M059J (cell line): Measurements from ENCODE around the gene FABP6. TPM values are rescaled to one million over a fixed set of nuclear protein-coding genes. Genes with fewer than 3 reads are reported as not detected.
"Not testable (repeated sequence)": the region's sequence is repeated elsewhere in the genome, so short reads cannot be mapped to it uniquely, and the experiment has no call there.

Experiments used
- DNase-seq: peaks from one replicate; pipeline ENCODE4 v3.0.0-alpha.2; 2012; ENCODE audit warnings: low read depth
- total RNA-seq: library from RNA; depleted of rRNA; stranded (reverse); fragments of >200 nt; shearing (Covaris generic); gene quantifications from 2 replicates; pipeline ENCODE4 v1.2.3, GENCODE V29; 2014

Gene FABP6
- total RNA-seq, 1 experiment from 2014 or later, result 3.0 TPM

DNA sequence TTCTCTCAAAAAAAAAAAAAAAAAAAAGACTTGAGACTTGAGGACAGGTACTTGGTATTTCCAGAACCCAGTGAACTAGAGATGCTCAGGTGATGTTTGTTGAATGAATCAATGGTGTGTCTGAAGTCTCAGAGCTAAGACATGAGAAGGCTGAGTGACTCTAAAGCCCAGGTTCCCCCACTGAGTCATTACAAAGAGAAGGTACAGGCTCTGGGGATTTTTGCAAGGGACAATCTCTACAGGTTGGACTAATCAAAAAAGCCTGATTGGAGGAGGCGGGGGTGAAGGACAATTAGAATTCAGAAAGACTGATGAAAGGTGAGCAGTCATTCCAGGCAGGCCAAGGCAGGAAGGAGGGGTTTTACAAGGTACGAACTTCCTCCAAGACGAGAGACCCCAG, 8.2 kb upstream of the FABP6 start:
- DNase-seq, result no peak

DNA sequence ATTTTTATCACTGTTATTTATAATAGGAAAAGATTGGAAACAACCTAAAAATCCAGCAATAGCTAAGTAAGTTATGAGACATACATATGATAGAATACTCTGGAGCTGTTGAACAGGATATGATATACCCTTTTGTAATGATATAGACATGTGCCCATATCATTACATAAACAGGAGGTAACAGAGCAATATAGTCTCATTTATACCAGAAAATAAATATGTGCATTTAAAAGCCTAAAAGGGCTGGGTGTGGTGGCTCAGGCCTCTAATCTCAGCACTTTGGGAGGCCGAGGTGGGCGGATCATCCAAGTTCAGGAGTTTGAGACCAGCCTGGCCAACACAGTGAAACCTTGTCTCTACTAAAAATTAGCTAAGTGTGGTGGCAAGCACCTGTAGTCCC, 2.3 kb upstream of the FABP6 start:
- no peak for DNase-seq

DNA sequence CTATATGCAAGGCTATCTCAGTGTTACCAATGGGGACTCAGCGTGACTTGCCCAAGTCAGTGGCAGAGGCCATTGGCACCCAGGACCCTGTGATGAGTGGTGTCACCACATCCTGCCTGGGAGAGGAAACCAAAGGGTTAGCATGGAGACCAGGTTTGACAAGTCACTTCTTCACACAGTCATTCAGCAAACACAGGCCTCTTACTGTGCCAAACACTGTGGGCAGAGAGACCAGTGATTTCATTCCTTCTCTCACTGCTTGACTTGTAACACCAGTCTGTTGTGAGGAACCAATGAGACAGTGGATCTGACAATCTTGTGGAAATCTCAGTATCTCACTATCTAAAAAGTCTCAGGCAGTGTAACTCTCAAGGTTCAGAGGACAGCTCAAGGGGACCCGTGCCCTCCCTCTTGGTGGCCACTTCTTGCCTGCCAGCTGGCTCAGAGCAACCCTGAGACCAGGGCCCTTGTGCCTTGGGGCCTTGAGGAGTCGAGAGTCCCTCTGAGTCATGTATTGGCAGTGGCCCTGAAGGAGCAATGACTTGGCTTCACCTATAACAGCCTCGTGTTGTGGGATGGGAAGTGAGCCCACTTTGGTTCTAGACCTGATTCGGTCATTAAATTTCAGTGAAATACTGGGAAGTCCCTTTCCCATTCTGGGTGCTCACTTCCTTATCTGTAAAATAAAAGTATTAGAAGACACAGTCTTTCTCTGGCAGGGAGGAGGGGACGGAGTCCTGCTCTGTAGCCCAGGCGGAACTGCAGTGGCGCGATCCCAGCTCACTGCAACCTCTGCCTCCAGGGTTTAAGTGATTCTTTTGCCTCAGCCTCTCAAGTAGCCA, 1.6 kb downstream of the FABP6 start:
- peak; percentile 97 for DNase-seq

DNA sequence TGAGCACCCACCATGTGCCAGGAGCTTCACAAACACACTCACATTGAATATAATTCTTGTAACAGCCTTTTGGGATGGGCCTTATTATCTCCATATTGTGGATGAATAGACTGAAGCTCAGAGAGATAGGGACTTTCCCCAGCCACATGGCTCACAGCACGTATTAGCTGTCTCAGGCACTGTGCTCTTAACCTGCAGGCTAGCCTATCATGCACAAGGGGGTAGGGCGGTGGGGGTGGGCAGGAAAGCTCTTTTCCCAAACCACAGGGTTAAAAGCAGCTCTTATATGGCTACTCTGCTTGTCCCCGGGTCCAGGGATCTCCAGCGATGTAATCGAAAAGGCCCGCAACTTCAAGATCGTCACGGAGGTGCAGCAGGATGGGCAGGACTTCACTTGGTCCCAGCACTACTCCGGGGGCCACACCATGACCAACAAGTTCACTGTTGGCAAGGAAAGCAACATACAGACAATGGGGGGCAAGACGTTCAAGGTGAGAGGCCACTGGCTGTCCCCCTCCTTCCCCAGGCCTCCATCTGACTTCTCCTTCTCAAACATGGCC, 2.6 kb downstream of the FABP6 start:
- peak; percentile 40 for DNase-seq

DNA sequence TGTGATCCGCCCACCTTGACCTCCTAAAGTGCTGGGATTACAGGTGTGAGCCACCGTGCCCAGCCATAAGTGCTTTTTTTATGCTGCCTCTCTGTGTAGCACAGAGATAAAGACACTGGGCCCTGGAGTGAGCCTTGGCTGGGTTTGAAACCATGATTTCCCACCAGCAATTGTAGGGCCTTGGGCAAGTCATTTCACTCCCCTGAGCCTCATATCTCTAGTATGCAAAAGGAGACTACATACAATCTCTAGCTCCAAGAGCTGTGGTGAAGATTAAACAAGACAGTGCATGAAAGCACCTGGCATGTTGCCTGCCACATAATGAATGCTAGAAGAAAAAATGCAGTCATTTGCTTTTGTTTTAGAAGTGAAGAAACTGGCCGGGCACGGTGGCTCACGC, 3.9 kb downstream of the FABP6 start:
- peak; percentile 37 for DNase-seq

DNA sequence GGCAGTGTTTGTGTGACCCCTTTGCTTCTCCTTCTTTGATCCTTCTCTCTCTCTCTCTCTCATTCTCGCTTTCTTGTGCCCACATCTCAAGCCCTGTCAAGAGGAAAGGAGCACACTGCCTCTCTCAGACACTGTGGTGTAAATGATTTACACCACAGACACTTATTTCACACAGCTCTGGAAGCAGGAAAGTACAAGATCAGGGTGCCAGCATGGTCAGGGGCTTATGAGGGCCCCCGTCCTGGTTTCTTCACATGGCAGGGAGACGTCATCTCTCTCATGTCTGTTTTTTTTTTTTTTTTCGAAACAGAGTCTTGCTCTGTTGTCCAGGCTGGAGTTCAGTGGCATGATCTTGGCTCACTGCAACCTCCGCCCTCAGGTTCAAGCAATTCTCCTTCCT, 6.4 kb downstream of the FABP6 start:
- no peak for DNase-seq

DNA sequence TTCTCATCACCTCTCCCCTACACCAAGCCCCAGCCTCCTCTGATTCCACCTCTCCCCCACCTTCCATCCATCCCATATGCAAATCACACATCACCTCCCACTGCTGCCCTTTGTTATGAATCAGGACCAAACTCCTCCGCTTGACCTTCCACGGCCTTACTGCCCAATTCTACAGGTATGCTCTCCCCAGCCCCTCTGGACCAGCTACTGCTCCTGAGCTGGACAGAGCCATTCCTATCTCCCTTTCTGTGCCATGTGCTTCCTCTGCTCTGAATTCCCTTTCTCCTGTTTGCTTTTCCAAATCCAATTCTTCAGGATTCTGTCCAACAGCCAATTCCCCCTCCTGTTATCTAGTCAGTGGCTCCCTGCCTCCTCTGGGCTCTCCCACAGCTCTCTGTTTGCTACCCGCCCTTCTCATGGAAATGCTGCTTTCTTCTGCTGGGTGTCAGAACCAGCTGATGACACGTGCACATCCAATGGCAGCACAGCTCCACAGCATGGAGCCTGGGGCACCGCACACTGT, 8.3 kb downstream of the FABP6 start:
- DNase-seq, result no peak

DNA sequence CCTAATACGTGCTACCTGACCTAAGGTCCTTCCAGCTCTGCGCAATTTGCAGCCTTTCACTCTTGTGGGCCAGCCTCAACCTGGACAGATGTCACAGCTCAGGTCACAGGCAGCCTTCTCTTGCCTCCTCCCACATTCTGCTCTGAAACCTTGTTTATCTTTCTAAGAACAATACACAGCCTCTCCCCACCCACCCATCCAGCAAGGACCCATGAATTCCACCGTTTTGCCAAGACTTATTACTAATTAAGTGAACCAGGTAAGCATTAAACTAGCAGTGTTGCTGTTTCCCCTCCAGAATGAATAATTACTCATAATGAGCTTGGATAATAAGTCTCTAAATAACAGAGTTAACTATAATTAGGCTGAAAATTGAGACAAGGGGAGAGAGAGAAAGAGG, 11.0 kb downstream of the FABP6 start:
- no peak for DNase-seq

DNA sequence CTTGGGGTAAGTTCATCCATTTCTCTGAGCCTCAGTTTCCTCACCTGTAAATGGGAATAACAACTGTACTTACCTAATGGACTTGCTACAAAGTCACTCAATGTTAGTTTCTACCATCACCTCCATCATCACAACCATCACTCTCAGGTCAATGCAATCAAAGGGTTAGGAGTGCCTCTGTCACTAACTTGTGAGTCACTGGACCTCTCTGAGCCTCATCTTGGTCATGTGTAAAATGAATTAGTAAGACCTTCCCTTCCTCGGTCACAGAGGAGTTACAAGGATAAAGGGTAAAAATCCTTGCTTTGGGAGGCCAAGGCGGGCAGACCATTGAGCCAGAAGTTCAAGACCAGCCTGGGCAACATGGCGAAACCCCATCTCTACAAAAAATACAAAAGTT, 12.8 kb downstream of the FABP6 start:
- peak; percentile 36 for DNase-seq

DNA sequence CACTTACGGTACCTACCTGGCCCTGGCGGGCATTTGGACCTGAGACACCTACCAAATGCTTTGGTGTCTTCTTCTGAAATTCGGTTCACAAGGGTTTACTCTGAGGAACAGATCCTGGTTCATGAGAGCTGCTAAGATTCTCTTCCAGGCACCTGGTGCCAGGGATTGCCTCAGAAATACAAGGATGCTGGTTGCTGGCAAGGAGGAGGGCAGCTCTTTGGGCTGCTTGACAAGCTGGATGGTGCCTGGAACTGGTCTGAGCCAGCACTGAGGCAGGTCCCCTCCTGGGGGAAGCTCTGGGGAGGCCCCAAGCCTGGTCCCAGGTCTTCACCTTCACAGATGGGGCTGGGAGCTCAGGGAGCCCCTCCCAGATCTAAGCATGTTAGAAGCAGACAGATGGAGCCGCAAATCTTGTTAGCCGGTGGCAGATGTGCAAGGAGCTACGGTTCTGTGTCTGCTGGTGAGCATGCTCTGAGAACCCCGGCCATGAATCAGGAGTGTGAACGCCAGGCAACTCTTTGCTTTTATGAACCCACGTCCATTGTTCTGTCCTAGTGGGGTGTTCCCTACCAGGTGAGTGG, 16.3 kb downstream of the FABP6 start:
- no peak for DNase-seq

DNA sequence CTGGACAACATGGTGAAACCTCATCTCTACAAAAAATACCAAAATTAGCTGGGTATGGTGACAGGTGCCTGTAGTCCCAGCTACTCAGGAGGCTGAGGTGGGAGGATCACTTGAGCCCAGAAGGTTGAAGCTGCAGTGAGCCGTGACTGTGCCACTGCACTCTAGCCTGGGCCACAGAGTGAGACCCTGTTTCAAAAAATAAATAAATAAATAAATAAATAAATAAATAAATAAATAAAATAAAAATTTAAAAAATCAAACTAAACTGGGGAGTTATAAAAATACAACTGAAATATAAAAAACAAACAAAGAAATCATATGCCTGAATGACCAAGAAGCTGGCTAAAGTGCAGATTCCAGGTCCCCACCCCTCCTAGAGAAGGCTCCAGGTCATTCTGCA, 20.3 kb downstream of the FABP6 start:
- DNase-seq, result not testable (repeated sequence)

DNA sequence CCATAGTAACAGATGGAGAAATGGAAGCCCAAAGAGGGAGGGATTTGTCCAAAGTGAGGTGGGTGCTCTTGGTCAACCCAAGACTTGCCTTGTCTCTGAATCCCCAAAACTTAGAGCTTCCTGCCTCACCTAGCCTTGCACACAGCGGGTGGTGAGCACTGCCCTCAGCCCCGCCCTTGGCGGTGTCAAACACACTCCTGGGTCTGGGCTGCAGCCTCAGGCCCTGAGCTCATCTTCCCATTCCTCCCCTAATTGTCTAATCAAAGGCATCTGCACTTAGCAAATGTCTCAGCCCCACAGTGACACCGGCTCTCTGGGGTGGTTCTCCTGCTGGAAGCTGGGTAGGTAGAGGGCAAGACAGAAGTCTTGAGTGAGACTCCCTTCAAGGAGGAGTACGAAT, 20.9 kb downstream of the FABP6 start:
- no peak for DNase-seq

DNA sequence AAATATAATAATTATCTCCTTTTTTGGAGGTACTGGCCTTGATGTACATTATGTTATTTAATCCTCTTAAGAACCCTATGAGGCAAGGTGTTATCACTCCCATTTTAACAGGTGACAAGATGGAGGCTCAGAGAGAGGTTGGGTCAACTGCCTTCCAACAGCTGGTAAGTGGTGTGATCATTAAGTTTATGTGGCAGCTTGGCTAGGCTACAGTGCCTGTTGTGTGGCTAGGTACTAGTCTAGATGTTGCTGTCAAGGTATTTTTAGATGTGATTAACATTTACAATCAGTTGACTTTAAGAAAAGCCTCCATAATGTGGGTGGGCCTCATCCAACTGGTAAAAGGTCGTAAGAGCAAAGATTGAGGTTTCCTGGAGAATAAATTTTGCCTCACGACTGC, 21.5 kb downstream of the FABP6 start:
- DNase-seq, result no peak

DNA sequence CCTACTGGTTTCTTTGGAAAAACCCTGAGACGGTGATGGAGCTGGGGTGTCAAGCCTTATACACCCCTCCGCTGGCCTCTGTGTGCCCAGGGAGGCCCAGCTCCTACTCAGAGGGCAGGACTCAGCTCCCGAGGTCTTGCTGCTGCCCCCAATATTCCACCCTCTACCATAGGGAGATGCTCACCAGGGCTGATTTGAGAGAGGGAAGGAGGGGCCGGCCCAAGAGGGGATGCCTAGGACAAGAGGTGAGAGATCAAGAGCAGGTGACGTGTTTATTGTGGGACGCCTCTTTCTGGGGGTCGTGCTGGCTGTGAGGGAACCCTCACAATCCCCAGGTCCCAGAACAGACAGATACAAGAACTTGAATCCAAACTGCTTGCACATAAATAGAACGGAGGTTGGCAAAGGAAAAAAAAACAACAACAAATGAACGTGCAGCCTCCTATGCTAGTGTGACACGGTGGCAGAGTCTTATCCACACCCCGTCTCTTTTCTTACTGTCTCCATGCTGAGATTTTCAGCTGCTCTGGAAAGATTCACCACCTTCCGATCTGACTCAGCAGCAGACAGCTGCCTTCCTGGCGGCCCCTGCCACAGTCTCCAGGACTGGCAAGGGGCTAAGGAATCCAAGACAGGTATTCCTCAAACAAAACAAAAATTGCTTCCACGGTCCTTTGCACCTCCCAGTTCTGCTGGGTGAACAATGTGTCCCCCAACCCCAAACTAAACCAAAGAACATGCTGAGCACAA, 22.3 kb downstream of the FABP6 start:
- no peak for DNase-seq

DNA sequence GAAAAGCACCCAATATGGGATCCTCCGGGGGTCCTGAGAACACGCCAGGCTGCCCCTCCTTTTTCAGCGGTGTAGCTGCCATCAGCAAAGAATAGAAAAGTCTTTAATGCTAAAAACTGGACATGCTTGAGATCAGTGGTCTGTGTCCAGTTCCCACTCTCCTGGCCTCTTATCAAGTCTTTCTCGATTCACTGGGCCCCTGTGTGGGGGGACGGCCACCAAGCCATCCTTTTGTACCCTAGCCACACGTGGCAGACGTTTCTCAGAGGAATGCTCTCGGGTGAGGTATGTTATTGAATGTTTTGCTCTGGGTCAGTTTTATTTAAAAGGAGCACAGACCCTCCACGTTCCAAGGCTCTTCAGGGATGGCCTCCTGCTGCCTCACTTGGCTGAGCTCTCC, 23.6 kb downstream of the FABP6 start:
- DNase-seq, result no peak

DNA sequence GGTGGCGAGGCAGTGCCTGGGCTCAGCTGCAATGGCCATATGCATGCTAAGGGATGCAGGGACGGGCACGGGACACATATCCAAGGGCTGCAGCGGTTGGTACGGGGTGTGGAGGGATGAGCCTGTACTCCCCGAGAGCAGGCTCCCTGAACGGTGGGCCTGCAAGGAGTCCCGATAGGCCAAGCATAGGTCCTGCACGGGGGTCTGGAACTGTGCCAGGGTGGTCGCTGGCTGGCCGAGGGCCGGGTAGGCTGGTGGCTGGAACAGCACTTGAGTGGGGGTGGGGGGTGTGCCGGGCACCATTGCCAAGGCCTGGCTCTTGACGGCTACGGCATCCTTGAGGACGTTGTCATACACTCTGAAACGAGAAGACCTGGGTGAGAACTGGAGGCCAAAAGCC, 24.1 kb downstream of the FABP6 start:
- DNase-seq, result no peak

DNA sequence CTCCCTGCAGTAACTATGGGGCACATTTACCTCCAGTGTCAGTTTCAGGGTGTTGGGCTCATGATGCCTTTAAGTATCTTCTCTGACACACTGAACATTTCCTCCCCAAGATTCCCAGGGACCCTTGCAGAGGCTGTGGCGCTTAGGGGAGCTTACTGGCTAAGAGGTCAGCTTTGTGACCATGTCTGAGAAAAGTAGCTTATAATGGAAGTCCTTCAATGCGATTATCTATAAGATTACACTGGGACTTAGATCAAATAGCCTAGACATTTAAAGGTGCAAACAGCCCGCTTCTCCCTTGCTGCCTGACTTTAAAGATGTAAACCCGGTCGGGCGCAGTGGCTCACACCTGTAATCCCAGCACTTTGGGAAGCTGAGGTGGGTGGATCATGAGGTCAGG, 25.4 kb downstream of the FABP6 start:
- DNase-seq, result no peak

DNA sequence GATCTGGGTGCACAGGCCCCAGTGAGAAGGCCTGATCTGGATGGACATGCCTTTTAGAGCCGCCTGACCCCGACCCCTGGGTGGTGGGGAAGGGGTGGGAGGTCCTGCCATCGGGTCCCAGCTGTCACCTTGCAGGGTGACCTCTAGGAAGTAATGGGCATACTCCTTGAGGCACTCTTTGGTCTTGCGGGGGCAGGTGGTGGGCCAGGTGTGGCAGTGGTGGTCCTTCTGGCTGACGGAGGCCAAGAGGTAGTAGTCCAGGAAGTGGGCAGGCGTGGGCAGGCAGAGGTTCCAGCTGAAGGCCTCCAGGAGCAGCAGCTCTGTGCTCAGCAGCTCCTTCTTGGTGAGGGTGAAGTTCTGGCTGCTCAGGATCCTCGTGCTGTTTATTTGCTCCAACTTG, 30.0 kb downstream of the FABP6 start:
- no peak for DNase-seq

DNA sequence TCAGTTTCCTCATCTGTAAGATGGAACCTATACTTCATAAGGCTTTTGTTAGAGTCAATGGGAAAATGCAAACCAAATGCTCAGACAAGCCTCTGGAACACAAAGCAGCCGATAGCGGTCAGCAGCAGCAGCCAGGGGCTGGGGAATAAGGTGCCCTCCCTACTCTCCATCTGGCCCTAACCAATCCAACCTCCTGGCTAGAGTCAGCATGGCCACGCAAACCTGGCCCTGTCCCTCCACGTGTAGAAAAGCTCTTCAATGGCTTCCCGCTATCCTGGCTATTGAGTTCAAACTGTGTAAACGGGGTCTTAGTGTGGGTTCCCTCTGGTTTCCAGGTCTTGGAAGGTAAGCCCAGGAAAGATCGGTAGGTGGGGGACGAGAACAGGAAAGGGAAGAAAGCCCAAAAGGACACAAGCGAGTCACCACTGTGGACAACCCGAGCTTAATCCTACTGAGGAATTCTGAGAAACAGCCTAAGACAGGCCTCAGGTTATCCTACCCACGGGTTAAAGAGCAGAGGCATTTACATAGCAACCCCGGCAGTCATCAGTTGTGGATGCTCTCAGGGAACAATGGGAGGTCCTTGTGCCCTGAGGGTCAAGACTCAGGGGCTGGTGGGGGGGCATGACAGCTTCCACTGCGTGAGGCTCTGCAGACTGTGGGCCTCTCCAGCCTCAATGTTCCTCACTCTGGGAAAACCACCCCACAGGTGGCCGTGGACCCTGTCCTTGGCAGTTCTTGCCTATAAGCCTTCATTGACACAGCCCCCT, 30.9 kb downstream of the FABP6 start:
- no peak for DNase-seq

DNA sequence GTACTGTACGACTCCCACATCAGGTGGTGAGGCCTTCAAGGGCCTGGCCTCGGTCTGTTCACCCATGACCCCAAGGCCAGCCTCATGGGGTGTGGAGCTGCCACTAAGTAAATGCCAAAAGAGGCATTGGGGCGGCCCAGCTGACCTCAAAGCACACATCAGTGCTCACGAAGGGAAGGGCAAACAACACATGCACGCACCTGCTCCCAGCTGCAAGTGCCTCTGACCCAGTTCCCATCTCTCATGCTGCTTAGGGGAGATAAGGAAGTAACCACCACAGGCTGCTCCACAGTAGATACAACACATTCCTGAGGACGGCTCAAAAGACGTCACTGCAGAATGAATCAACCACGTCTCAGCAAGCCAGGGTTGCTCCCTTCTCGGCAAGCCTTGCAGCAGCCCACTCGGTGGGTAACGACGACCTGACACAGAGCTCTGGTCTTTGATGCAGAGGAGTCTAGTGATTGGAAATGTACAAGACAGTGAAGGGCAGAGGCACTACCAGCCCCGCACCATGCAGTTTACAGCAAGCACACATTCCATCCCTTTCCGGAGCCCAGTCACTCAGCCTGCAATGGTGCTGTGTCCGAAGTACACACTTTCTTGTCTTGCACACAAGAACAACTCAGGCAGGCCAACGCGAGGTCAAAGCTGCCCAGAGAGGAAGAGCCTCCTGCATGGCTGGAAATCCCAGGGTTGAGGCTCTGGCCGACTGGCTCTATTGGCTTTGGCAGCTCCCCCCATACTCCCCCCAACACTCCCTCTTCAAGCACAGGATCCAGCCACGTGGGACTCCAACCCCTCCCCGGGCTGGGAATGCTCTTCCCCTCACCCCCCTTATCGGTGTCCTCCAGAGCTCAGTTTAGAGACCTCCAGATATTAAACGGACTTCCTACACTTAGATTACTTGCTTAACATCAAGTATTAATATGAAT, 31.8 kb downstream of the FABP6 start:
- no peak for DNase-seq
